GM18858 (cell line): ENCODE measurements around the gene ERCC2.

Source experiments
- ATAC-seq: cut with Tn5 transposase; IDR thresholded peaks from one replicate; pipeline ENCODE4 v1.9.1; 2021; ENCODE audit not compliant: unreplicated experiment

ERCC2 gene

GRCh38 chr19:45306518-45307027 lies 63.8 kb downstream of the ERCC2 start:
- ATAC-seq: no peak

GRCh38 chr19:45306040-45306439 lies 64.3 kb downstream of the ERCC2 start:
- ATAC-seq: no peak

- no peak for ATAC-seq
Observed at GRCh38 chr19:45305421-45305820, 65.0 kb downstream of the ERCC2 start.

- ATAC-seq: no peak
Observed at GRCh38 chr19:45305007-45305406, 65.4 kb downstream of the ERCC2 start.

- ATAC-seq: no peak
Observed at GRCh38 chr19:45304141-45304926, 66.0 kb downstream of the ERCC2 start.

- no peak for ATAC-seq
Observed at GRCh38 chr19:45303269-45304060, 66.9 kb downstream of the ERCC2 start.

GRCh38 chr19:45302416-45302815 lies 68.0 kb downstream of the ERCC2 start:
- ATAC-seq: no peak
